AG09319 (cell line): ENCODE results near the gene SREBF2.

Experiments
- DNase-seq: peaks from one replicate; pipeline ENCODE4 v3.0.0-alpha.2; 2010; ENCODE audit warnings: low read depth; ENCODE audit errors: extremely low read depth
- TF ChIP-seq, protein P1 (sequence below): IDR thresholded peaks from 2 replicates; pipeline ENCODE4 v1.5.1; 2011; ENCODE audit warnings: low read depth, mild to moderate bottlenecking, inconsistent platforms, low read length, moderate library complexity

The SREBF2 gene

DNA sequence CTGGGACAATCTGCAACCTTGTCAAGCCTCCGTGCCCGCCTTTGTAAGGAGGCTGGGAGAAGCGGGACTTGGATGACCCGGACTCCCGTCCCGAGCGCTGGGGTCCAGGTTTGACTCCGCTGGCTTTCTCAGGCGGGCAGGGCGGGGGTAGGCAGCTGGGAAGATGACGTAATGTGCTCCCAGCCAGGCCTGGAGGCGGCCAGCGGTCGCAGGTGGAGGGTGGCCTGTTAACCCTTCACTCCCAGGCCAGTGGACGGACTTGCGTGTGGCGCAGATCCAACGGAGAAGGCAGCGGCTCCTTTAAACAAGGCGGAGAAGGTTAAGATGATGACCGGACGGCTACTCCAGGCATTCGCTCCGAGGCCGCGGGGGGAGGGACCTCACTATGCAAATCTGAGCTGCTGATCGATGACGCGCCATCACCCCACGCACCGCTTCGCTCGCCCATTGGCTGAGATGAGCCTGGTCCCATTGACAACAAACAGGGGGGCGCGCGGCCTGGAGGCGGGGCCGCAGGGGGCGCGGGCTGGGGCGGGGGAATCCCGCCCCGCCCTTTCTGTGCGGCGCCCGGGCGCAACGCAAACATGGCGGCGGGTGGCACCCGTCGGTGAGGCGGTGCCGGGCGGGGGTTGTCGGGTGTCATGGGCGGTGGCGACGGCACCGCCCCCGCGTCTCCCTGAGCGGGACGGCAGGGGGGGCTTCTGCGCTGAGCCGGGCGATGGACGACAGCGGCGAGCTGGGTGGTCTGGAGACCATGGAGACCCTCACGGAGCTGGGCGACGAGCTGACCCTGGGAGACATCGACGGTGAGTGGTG lies at the start of gene SREBF2:
Gene SREBF2 (plus strand): TSS at position 553 of the 816 bp plus-strand sequence. CDS start 166 bp downstream, at position 719.
- TF ChIP-seq, protein P1, sequence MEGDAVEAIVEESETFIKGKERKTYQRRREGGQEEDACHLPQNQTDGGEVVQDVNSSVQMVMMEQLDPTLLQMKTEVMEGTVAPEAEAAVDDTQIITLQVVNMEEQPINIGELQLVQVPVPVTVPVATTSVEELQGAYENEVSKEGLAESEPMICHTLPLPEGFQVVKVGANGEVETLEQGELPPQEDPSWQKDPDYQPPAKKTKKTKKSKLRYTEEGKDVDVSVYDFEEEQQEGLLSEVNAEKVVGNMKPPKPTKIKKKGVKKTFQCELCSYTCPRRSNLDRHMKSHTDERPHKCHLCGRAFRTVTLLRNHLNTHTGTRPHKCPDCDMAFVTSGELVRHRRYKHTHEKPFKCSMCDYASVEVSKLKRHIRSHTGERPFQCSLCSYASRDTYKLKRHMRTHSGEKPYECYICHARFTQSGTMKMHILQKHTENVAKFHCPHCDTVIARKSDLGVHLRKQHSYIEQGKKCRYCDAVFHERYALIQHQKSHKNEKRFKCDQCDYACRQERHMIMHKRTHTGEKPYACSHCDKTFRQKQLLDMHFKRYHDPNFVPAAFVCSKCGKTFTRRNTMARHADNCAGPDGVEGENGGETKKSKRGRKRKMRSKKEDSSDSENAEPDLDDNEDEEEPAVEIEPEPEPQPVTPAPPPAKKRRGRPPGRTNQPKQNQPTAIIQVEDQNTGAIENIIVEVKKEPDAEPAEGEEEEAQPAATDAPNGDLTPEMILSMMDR, result no peak
- peak; percentile 99 for DNase-seq

DNA sequence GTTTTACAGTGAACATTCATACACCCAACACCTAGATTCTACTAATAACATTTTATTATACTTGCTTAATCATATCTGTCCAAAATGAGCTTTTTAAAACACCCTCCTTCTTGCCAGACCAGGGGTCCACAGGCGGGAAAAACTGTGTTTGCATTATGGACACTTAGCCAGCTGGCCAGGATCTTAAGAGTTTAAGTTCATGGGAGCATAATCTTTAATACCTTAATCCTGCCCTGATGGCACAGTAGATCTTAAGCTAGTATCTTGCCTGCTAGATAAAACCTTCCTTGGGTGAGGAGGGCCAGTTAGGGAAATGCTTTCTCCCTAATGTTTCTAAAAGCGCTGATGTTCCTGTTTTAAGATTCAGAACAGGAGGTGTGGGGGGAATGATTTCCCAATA lies 45.6 kb upstream of the SREBF2 start:
- no peak for DNase-seq
- TF ChIP-seq, protein P1, result no peak

DNA sequence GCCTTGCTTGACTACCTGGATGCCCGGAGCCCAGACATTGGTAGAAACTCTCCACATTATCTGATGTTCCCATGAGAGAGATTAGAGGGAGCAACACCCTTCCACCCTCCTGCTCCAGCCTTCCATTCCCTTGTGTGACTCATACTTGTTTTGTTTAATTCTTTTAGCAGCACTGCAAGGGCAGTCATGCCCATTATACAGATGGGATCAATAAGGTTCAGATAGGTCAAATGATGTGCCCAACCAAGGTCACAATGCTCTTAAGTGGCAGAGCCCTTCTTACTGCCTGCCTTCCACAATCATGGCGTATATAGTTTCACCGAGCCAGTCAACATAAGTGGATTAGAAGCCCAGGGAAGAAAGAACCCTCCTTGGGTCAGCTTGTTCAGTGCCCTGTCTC lies 39.0 kb upstream of the SREBF2 start:
- TF ChIP-seq, protein P1, result no peak
- DNase-seq, result no peak

DNA sequence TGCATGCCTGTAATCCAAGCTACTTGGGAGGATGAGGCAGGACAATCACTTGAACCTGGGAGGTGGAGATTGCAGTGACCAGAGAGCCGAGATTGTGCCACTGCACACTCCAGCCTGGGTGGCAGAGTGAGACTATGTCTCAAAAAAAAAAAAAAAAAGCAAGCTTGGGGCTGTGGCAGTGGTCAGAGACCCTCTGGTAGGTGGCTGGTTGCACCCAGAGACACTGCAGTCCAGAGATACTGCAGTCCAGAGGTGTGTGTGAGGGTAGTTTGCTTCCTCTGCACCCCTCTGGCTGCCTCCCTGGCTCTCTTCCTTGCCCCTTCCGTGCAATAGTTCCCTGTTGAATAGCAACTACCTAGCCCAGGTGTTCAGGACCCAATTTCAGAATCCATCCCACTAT lies 34.2 kb upstream of the SREBF2 start:
- no peak for DNase-seq
- TF ChIP-seq, protein P1, result no peak

DNA sequence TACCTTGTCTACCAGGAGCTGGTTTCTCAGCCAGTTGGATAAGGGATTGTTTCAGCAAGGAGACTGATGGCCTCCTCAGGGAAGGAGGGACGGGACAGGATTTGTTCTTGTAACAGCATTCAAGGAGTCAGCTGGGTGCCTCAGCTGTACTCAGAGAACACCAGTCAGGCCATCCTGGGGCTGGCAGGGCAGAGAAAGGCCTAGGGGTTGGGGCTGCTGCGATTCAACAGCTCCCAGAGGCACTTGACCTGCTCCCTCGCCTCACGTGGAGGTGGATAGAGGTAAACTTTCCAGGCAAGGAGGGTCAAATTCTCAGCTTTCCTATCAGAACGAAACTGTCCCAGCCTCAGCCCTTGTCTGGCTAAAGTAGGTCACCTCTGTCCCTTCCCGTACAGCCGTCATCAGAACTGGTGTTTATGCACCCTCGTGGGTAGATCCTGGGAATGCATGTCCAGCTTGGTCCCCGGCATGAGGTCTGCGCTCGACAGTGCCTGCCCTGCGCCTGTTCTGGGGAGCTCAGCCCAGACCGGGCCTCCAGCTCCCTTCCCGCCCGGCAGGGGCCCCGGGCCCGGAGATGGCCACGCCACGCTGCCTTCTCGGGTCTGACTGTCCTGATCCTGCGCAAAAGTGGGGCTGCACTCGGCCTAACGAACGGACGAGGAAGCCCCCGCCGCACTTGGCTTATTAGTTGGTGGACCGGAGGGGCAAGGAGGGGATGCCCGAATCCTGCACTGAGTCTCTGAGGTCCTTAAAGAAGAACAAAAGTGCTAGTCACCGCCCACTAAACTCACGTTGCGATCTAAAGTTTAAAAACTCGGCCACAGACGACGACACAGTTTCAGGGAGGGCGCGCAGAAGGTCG lies 33.2 kb upstream of the SREBF2 start:
- TF ChIP-seq, protein P1, result no peak
- no peak for DNase-seq

DNA sequence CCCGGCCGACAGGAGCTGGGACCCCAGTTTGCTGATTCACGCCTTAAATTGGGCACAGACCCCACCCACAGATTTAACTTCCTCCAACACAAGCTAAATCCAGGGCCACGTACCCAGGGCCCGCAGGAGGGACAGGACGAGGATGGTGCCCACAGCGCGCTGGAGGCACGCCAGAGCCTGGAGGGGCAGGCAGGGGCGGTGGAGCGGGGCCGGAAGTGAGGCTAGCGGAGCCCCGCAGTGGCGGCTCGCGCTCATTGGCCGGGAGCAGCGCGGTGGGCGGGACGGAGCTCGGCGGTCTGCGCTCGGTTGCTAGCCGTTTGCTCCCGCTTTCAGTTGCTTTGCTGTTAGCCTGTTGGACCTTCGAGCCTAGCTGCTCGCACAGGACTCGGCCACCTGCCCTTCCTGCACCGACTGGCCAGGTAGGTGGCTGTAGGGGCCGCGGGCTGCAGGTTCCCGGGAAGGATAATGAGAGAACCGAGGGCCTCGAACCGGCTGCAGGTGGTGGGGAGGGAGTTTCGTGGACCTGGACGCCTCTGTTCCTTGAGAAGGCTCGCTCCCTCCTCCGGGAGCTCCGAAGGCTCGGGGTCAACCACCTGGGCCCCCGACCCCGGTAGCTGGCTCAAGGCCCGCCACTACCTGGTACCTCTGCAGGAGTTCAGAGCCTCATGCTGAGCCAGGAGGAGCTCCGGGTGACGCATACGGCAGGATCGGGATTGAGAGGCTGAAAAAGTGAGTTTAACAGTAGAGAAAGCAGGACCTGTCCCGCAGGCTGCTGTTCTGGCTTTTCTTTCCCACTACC lies 32.4 kb upstream of the SREBF2 start, which contains the start of gene CCDC134:
Gene CCDC134 (plus strand): TSS at position 332 of the 799 bp plus-strand sequence. CDS start 8,212 bp downstream, outside the sequence.
- TF ChIP-seq, protein P1, result no peak
- DNase-seq, result peak; percentile 41
